GM18873 (cell line): ENCODE measurements around the gene SLC1A1.
"Not testable (repeated sequence)": the region's sequence is repeated elsewhere in the genome, so short reads cannot be mapped to it uniquely, and the experiment has no call there.

Experiments
- ATAC-seq: cut with Tn5 transposase; IDR thresholded peaks from one replicate; pipeline ENCODE4 v1.9.1; 2021; ENCODE audit warnings: mild to moderate bottlenecking, moderate library complexity, moderate number of reproducible peaks; ENCODE audit not compliant: unreplicated experiment, low FRiP score

SLC1A1 gene

DNA sequence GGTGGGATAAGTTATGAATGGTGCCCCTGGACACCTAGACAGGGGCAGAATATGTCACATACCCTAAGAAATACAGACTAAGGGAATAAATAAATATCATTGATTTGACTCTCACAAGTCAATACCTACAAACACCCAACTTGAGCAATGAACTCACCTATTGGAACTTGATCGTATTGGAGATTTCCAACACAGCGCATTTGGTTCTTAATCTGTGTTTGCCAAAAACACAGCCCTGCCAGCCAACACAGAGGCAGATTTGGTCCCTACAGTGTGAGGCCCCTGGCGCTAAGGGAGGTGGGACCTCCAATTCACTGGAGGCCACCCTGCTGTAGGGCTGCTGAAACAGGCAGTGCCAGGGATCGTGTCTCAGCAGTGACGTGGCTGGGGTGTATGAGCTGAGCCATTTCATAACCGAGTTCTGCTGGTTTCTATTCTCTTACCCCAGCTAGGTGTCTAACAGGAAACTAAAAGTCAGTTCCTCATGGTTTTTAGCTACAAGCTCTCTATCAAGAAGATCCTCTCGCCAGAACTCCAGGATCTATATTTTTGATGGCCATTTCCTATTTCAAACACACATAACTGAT is 84.5 kb downstream of the SLC1A1 start:
- ATAC-seq = no peak

DNA sequence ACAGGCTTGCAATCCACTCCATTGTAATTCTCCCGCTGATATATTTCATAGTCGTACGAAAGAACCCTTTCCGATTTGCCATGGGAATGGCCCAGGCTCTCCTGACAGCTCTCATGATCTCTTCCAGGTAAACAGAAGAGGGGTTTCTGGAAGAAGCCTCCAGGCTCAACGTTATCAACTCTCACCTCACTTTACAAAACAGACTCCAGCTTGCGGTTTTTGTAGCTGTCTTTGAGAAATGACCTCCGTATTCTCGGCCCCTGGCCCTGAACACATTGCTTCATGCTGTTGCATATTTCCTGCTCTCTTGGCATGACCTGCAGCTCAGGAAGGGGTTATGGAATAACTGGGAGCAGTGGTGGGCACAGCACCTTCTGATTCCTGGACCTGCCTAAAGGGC is 85.7 kb downstream of the SLC1A1 start:
- no peak for ATAC-seq

DNA sequence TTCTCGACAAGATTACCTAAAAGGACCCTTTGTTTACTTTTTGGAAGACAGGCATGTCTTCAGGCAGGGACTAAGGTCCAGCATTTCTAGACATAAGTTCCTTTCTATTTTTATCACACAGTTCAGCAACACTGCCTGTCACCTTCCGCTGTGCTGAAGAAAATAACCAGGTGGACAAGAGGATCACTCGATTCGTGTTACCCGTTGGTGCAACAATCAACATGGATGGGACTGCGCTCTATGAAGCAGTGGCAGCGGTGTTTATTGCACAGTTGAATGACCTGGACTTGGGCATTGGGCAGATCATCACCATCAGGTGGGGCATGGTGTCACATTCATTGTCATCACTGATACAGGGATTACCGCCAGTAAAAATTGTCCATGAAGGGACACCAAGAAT is 86.2 kb downstream of the SLC1A1 start:
- no peak for ATAC-seq

DNA sequence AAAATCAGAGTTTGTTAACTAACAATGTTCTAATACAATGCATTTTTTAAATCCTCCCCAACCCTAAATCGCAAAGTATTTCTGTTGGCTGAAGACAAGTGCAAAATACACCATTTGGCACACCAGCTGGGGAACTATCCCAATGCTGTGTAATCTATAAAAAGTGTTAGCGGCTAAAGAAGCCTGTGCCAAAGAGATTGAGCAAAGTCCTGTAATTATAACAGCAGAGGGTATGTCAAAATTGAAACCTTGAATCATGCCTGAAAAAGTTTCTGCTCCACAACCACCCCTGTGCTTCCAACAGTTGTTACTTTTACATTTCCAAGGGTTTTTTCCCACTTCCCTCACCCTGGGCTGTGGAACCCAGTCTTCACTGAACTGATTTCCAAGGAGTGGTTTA is 88.7 kb downstream of the SLC1A1 start:
- no peak for ATAC-seq

DNA sequence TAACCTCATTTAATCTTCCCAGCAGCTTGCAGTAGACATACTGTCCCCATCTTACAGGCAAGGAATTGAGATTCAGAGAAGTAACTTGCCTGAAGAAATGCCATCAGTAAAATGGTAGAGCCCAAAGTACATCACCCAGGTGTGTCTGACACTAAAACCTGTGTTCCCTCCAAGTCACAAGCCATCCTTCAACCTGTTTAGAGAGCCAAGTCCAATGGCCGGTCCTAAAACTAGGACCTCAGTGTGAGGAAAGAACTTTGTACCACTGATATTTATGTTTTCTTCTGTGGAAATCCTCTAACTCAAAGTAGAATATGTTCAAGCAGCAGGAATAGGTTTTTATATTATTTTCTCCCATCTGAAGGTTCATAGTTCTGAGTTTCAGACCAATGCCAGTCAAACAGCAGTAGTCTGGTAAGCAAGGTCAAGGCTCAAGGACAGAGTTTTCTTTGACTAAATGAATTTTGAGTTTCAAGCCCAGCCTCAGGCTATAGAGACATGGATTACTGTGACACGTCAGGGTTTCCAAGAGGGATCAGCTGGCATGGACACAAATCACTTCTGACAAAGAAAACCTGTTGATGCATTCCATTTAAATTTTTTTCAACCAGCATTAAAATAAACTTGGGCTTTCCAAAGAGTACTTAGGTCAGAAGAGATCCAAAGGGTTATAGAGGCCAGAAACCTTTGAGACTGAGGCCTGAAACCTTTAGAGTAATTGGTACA is 90.9 kb downstream of the SLC1A1 start:
- ATAC-seq = no peak

DNA sequence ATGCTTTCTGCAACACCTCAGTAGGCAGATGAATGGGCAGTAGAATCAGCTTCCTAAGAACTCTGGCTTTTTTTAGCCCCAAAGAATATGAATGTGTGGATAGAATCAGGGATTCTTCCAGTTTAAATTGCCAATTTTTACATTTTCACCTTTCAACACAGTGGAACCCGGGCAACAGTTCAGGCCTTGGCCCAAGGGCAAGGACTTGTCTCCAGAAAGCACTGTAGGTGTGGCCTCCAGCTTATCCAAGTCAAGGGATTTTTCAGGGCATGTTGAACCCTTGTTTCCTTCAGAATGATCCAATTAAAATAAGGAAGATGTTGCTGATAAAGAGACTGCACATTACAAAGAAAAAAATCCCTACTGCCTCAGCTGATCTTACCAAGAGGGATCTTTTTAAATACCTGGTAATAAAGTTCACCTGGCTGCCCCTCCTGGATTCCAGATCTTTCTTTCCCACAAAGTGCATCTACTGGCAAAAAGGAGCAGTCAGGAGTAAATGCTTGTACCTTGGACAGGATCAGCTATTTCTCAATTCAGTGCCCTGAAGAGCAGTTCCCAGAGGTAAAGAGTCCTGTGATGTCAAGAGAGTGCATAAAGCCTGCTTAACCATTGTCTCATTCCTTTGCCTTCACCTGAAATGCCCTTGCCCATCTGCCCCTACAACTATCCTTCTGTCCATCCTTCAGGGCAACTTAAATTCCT is 91.7 kb downstream of the SLC1A1 start:
- no peak for ATAC-seq

DNA sequence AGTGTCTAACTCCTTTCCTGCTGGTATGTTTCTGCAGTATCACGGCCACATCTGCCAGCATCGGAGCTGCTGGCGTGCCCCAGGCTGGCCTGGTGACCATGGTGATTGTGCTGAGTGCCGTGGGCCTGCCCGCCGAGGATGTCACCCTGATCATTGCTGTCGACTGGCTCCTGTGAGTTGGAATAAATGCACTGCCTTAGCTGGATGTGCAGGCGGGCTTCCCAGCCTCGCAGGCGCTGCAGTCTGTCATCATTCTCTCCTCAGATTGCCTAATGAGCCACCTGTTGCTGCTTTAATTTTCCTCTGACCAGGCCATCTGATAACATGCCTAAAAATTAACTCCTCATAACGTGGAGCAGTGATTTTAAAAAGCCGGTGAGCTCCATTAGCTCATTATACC is 92.7 kb downstream of the SLC1A1 start:
- ATAC-seq = no peak

DNA sequence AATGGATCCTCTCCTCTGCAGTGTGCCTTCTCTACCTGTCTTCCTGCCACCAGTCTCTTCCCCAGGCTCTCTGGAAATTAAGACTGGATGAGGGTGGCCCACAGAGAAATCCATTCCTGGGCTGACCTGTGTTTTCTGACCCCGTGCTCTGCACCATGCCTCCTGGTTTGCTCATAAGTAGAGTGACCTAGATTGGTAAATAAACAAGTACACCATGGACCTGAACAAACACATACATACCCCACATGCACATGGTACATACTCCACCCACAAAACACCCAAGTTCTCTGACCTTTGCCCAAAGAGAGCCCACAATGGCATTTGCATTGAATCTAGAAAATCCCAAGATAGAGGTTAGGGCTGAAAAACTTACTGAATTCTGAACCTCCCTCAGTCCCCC is 94.4 kb downstream of the SLC1A1 start:
- no peak for ATAC-seq

DNA sequence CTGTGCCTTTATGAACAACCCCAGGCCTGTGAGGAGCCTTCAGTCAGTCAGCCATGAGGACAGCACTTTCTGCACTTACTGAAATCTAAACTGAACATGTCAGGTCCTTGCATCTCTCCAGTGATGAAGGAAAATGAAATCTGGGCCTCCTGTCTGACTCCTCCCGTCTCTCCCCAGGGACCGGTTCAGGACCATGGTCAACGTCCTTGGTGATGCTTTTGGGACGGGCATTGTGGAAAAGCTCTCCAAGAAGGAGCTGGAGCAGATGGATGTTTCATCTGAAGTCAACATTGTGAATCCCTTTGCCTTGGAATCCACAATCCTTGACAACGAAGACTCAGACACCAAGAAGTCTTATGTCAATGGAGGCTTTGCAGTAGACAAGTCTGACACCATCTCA is 94.9 kb downstream of the SLC1A1 start:
- no peak for ATAC-seq

DNA sequence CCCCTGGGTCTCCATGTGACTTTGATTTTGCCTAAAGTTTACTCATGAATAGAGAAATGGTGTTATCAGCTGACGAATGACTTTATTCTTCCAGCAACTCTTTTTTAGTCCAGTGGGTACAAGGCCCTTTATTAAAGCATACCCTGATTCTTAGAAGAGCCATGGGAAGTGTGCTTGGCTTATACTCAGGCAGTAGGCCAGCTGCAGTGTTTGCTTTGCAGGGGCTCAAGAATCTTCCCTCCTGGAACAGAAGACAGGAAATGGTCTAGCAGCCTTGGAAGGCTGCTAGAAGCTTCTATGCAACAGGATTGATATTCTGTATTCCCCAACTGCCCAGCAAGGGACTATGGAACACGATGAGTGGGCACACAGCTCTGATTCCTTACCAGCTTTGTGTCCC is 98.5 kb downstream of the SLC1A1 start:
- no peak for ATAC-seq

DNA sequence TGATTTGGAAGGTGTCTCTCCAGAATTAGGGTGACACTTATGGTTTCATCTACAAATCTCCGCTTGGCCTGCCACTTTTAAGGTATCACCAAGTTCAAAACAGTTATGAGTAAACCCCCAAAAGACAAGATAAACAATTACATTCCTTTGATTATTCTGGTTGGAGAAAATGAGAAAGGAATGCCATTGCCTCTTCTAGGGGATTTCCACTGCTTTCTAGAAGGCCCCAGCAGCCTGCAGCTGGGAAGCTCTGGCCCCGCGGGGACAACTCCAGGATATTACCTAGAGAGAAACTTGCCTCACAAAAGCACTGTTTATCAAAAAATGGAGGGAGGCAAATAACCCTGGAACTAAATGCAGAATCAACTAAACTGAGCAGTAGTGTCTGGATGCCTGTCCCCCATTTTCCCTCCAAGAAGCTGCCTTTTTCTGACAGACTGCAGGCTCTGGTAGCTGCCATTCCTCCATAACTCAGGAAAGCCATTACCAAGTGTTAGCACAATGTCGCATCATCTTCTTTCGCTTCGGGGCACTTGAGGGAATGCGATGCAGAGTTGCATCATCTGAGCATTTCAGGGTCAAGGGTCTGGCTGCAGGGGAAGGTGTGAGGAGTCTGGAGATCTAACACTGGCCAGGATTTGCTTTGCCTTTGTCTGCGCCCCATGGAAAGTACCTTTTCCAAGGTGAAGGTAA is 100.3 kb downstream of the SLC1A1 start:
- ATAC-seq = no peak

DNA sequence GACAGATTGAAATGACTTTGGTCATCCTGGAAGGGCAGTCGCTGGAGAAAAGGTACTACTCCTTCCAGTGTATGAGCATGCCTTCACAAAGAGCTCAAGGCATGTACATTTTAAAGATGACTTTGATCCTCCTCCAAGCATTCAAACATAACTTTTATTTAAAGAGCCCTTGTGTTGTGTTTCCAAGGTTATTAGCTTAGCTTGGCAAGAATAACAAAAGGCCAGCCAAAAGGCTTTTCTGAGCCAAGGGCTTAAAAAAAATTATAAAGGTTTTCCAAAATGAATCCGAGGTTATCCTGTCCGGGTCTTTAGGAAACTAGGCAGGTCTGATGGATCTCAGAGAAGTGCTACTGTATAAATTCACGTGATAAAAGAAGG is 100.8 kb downstream of the SLC1A1 start:
- ATAC-seq = no peak

DNA sequence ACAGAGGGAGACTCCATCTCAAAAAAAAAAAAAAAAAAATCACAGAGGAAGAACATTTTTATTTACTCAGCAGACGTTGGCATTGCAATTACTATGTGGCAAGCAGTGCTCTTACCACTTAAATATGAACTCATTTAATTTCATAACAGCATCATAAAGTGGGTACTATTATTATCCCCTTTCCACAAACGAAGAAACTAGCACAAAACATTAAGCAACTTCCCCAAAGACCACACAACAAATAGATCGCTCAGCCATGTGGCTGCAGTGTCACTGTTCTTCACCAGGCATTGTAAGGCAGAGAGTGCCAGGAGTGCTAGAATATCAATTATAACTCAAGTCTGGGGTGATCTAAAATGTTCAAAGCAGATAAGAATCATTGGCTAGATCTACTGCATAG is 102.0 kb downstream of the SLC1A1 start:
- ATAC-seq = no peak

DNA sequence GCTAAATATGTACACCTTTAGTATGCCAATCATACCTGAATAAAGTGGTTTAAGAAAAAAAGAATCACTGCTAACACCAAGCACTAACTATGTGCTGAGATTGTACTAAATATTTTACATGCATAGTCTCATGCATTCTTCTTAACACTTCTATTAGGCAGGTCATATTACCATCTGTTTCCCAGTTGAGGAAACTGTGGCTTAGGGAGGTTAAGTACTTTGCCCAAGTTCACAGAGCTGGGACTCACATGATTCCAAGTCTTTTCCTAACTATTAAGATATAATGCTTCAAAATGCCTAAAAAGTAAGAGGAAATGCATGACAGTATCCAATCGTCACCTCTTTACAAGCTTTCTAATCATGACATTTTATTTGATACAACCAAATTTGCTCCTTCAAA is 102.6 kb downstream of the SLC1A1 start:
- ATAC-seq = no peak

DNA sequence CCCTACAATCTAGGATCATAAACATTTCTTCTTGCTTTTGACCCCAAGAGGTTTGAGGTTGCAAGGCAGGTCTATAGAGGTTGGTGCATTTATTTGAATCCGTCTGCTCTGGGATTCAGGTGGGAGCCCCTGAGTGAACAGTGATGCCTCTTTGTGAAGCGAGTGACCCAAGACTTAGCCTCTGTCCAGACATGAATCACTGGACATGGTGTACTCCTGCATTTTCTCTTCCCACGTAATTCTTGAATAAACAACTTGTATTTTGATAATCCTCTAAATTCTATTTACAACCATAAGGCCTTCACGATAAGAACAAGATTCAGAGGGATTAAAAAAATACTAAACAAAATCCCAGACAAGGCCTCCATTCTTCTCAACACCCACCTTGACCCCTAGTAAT is 104.3 kb downstream of the SLC1A1 start:
- ATAC-seq = no peak

DNA sequence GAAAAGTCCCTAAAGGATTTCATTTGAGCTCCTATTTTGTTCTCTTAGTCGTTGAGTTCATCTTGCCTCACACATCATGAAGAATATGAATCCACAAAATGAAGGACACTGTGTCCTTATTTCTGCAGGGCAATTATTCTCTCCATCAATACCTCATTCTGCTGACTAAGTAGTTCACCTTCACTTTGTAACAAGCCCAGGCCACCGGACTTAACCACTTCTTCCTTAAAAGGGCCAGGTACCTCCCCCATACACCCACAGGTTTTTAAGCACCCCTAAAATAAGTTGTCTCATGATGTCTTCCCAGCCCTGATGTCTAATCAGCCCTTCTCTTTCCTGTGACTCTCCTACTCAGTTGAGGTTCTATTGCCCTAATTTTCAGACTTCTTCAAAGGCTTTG is 104.7 kb downstream of the SLC1A1 start:
- ATAC-seq = no peak

DNA sequence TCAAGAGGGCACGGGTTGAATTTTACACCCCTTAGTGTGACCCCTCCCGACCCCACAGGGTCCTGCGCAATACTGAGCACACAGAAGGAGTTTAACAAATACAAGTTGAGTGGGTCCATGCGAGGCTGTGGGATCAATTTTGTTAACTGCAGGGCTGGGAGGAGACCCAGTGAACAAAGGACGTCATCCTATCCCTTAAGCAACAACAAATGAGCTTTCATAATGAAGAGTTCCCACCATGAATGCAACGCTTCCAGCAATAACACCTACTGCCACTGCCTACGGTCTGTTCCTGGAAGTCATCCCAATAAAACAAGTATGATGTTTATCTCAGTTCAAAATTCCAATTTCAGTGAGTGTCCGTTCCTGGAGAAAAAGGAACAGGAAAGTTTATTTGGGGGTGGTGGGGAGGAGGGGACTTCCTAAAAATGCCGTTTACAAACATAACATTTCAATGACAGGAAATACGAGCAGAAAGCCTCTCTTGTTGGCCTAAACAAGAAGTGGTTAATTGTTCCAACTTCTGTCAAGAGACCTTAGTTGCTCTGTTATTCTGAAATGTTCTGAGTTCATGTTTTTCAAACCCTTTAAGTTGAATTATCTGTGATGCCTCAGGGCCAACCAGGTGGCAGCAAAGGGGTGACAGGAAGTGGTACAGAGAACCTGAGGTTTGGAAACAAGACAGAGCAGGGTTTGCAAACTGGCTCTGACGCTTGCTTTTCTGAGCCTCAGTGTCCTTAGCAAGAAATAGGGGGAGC is 106.1 kb downstream of the SLC1A1 start:
- ATAC-seq = peak; percentile 62

DNA sequence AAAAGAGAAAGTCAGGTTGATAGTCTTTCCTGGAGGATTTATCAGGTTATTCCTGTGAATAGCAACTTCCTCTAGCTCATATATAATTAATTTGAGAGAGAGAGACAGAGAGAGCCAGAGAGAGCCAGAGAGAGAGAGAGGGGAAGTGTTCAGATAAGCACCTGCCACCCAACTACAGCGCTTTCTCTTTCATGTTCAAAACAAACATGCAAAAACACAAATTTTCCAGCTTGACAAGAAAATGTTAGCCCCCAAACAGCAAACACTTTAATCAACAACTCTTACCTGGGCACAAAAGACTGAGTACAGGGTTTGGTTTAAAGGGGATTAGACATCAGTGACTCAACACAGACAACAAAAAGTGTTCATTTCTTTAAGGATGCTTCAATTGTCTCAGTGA is 110.1 kb downstream of the SLC1A1 start:
- no peak for ATAC-seq

DNA sequence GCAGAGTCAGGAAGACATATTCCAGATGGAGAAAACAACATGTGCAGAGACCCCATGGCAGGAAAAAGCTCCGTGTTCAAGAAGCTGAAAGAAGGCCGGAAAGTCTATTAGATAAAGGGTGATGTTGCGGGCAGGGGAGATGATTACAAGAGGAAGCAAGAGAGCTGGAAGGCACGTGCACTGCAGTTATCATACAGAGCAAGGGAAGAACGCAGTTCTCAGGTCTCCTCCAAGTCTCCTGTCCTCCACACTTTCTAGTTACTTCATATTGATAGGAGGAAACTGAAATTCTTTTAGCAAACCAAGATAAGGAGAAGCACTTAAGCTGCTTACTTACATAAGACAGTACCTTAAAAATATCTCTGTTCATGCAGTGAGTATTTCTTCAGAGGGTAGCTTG is 113.6 kb downstream of the SLC1A1 start:
- no peak for ATAC-seq

DNA sequence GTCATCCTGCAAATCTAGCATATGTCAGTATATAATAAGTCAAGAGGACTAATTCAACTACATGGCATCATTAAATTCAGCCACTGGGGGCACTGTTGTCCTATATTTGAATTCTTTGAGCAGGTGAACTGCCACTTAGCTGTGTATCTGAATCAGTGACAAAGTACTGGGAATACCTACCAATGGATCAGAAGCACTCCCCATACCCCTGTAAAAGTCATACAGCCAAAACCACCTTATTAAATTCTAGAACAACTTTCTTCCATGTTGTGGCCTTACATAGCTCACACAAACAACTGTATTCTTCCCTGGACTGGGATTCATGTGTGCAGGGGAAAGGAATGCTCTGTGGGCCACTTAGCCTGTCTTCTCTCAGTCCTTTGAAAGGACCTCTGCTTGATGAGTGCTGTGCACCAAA is 114.4 kb downstream of the SLC1A1 start:
- ATAC-seq = peak; percentile 79

DNA sequence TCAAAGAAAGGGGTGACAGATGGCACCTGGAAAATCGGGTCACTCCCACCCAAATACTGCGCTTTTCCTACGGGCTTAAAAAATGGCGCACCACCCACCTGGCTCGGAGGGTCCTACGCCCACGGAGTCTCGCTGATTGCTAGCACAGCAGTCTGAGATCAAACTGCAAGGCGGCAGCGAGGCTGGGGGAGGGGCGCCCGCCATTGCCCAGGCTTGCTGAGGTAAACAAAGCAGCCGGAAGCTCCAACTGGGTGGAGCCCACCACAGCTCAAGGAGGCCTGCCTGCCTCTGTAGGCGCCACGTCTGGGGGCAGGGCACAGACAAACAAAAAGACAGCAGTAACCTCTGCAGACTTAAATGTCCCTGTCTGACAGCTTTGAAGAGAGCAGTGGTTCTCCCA is 115.8 kb downstream of the SLC1A1 start:
- not testable (repeated sequence) for ATAC-seq
